GM12878 (cell line): ENCODE results near the gene RAB33A. TPM values are rescaled to one million over a fixed set of nuclear protein-coding genes. Genes with fewer than 3 reads are reported as not detected.

Experiments
- CBFB ChIP-seq: IDR thresholded peaks from 2 replicates; pipeline ENCODE4 v1.6.1; 2016; ENCODE audit warnings: antibody characterized with exemption, low read depth
- EED ChIP-seq: sonication (generic); IDR thresholded peaks from 2 replicates; pipeline ENCODE4 v1.6.1; 2016; ENCODE audit warnings: antibody characterized with exemption, low read depth
- EGR1 ChIP-seq, 2 experiments: IDR thresholded peaks; 1 replicate in 1 of 2; 2 replicates in 1 of 2; pipeline ENCODE4 v1.6.1; 2011 to 2012; ENCODE audit warnings: low read depth in 2 of 2, low read length in 2 of 2, borderline replicate concordance in 1 of 2, mild to moderate bottlenecking in 1 of 2, moderate library complexity in 1 of 2
- HDAC6 ChIP-seq: fragments of 200-600 bp; sonication (generic); IDR thresholded peaks from one replicate; pipeline ENCODE4 v1.8.0; 2017; ENCODE audit warnings: antibody characterized with exemption; ENCODE audit not compliant: unreplicated experiment
- HSF1 ChIP-seq: fragments of 150-350 bp; IDR thresholded peaks from 2 replicates; pipeline ENCODE4 v1.6.1; 2014; ENCODE audit warnings: mild to moderate bottlenecking, low read depth, low read length
- IKZF1 ChIP-seq: fragments of 450-650 bp; conservative IDR thresholded peaks from 2 replicates; pipeline ENCODE4 v1.6.1; 2017; ENCODE audit warnings: antibody characterized with exemption, mild to moderate bottlenecking
- KLF5 ChIP-seq: fragments of 450-650 bp; IDR thresholded peaks from 2 replicates; pipeline ENCODE4 v1.6.1; 2014; ENCODE audit warnings: mild to moderate bottlenecking; ENCODE audit not compliant: partially characterized antibody
- MXI1 ChIP-seq: fragments of 150-350 bp; IDR thresholded peaks from 2 replicates; pipeline ENCODE4 v1.6.1; 2011; ENCODE audit warnings: low read depth, mild to moderate bottlenecking, inconsistent platforms, low read length, improper control_type of control experiment
- NBN ChIP-seq: fragments of 450-650 bp; IDR thresholded peaks from 2 replicates; pipeline ENCODE4 v1.6.1; 2016
- NFYB ChIP-seq: IDR thresholded peaks from 2 replicates; pipeline ENCODE4 v1.6.1; 2011; ENCODE audit warnings: low read depth, mild to moderate bottlenecking, low read length, improper control_type of control experiment, moderate library complexity; ENCODE audit not compliant: insufficient read depth
- NRF1 ChIP-seq: conservative IDR thresholded peaks from 2 replicates; pipeline ENCODE4 v1.6.1; 2011; ENCODE audit warnings: mild to moderate bottlenecking, low read depth, low read length, improper control_type of control experiment
- PKNOX1 ChIP-seq: fragments of 450-650 bp; IDR thresholded peaks from 2 replicates; pipeline ENCODE4 v1.6.1; 2016; ENCODE audit warnings: mild to moderate bottlenecking
- POLR2A ChIP-seq: IDR thresholded peaks from 2 replicates; pipeline ENCODE4 v1.6.1; 2011; ENCODE audit warnings: low read depth, mild to moderate bottlenecking, low read length
- RCOR1 ChIP-seq: conservative IDR thresholded peaks from 2 replicates; pipeline ENCODE4 v1.6.1; 2012; ENCODE audit warnings: low read depth, low read length, improper control_type of control experiment
- RELB ChIP-seq: fragments of 450-650 bp; IDR thresholded peaks from 2 replicates; pipeline ENCODE4 v1.6.1; 2017; ENCODE audit warnings: low read depth, mild to moderate bottlenecking, moderate library complexity
- RUNX3 ChIP-seq: IDR thresholded peaks from 2 replicates; pipeline ENCODE4 v1.6.1; 2012; ENCODE audit warnings: low read length, inconsistent platforms
- SMAD5 ChIP-seq: IDR thresholded peaks from 2 replicates; pipeline ENCODE4 v1.6.1; 2016; ENCODE audit warnings: antibody characterized with exemption, low read depth
- SP1 ChIP-seq: IDR thresholded peaks from one replicate; pipeline ENCODE4 v1.6.1; 2011; ENCODE audit warnings: low read depth, low read length
- TCF3 ChIP-seq: IDR thresholded peaks from 2 replicates; pipeline ENCODE4 v1.6.1; 2012; ENCODE audit warnings: low read depth, mild to moderate bottlenecking, low read length, borderline replicate concordance; ENCODE audit not compliant: insufficient read depth
- YY1 ChIP-seq: IDR thresholded peaks from 2 replicates; pipeline ENCODE4 v1.6.1; 2011; ENCODE audit warnings: low read depth, mild to moderate bottlenecking, low read length
- ZBED1 ChIP-seq: IDR thresholded peaks from 2 replicates; pipeline ENCODE4 v1.6.1; 2016; ENCODE audit warnings: borderline replicate concordance
- ZBTB4 ChIP-seq: fragments of 450-650 bp; formaldehyde crosslinking; IDR thresholded peaks from 2 replicates; pipeline ENCODE4 v1.4.0; 2022; ENCODE audit warnings: mild to moderate bottlenecking, moderate library complexity
- ZNF622 ChIP-seq: fragments of 450-650 bp; IDR thresholded peaks from 2 replicates; pipeline ENCODE4 v1.6.1; 2017; ENCODE audit warnings: mild to moderate bottlenecking, inconsistent platforms
- ZZZ3 ChIP-seq: IDR thresholded peaks from 2 replicates; pipeline ENCODE4 v1.6.1; 2011; ENCODE audit warnings: low read depth; ENCODE audit not compliant: control insufficient read depth, insufficient read length
- polyA plus RNA-seq, 11 experiments: library from polyadenylated mRNA; depleted of rRNA in 4 of 11; unstranded in 6 of 11; stranded (reverse) in 5 of 11; fragments of >200 nt; fragmentation: Nextera tagmentation in 4 of 11; fragmentation: Illumina TruSeq in 1 of 11; extraction: Ambion mirVana in 4 of 11; extraction: Trizol in 1 of 11; gene quantifications; 1 replicate in 1 of 11; 2 replicates in 10 of 11; pipeline versions ENCODE4 v1.2.1 to v1.2.3, GENCODE V29; 2011 to 2016; ENCODE audit warnings: inconsistent platforms in 2 of 11, missing spikeins in 2 of 11, low read depth in 1 of 11
- total RNA-seq, 4 experiments: library from RNA; depleted of rRNA in 3 of 4; stranded (reverse); fragments of >200 nt in 3 of 4; fragmentation: Illumina TruSeq in 1 of 4; extraction: Trizol in 1 of 4; gene quantifications; 2 replicates each; pipeline versions ENCODE4 v1.2.1 to v1.2.3, GENCODE V29; 2013 to 2021

The RAB33A gene
- total and polyA plus RNA-seq, 10 of the 15 experiments (the other 5 are each of a cell fraction or from before 2014, with no cell fraction given), result 6.3 to 67.3 (median 33.4) TPM

- TF ChIP-seq ZBTB4 (CRISPR knock-in tag) (no peak), IKZF1 (peak; percentile 69), RUNX3 (peak; percentile 66), SMAD5 (no peak; the same call in 1 of the 2 replicates), ZBED1 (no peak), YY1 (peak; percentile 88), CBFB (peak; percentile 25; the same call in 1 of the 2 replicates), TCF3 (no peak), NBN (peak; percentile 95), EGR1 (IDR thresholded peaks at IDR 0.05; ENCODE audit: borderline replicate concordance in 1 of 2, low read depth in 2 of 2, low read length in 2 of 2) (0 out of 3 replicates have a peak, but pooled peaks of 1 of the 2 experiments have one; percentile 14), ZNF622 (no peak), POLR2A (peak; percentile 84), NRF1 (peak; percentile 73), HSF1 (no peak), PKNOX1 (peak; percentile 74), MXI1 (no peak; the same call in 1 of the 2 replicates), KLF5 (no peak), RELB (peak; percentile 99), SP1 (peak; percentile 97), EED (0 out of 2 replicates have a peak, but pooled peaks have one; percentile 49), NFYB (peak; percentile 67; the same call in 1 of the 2 replicates), ZZZ3 (no peak), RCOR1 (peak; percentile 84; the same call in 1 of the 2 replicates), HDAC6 (no peak)
Observed at GRCh38 chrX:130165703-130166502, 5.9 kb upstream of the RAB33A start, which contains the start of gene AIFM1 (continued).
